Lower leg skin (tissue), 3 donors: ENCODE measurements around the gene CAMSAP2.

Experiments
- POLR2A ChIP-seq, 2 donors: fragments of 450-650 bp; IDR thresholded peaks; one replicate each; pipeline ENCODE4 v1.6.1; 2016 to 2017; ENCODE audit warnings: antibody characterized with exemption in 2 of 2, mild to moderate bottlenecking in 1 of 2, moderate library complexity in 1 of 2
- TF ChIP-seq, protein P1 (sequence below), 3 donors: fragments of 450-650 bp; IDR thresholded peaks; one replicate each; pipeline ENCODE4 v1.5.1; 2016; ENCODE audit warnings: antibody characterized with exemption in 3 of 3, mild to moderate bottlenecking in 3 of 3, moderate library complexity in 2 of 3

DNA sequence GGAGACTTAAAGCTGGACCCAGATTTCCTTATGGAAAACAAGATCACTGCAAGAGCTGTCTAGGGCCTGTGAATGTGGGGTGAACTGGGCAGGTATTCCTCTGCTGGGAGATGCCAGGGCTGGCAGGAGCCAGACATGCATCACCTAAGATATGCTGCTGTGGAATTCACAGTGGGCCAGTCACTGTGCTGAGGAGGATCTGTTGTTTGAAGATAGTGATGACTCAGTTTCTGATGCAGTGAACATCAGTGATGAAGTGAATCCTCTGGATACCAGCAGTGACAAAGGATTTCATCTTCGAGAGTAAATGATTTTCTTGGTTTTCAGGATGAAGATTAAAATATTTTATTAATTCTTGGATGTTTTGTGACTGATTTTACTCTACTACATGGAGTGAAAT, 29.9 kb upstream of the CAMSAP2 start:
- TF ChIP-seq, protein P1, sequence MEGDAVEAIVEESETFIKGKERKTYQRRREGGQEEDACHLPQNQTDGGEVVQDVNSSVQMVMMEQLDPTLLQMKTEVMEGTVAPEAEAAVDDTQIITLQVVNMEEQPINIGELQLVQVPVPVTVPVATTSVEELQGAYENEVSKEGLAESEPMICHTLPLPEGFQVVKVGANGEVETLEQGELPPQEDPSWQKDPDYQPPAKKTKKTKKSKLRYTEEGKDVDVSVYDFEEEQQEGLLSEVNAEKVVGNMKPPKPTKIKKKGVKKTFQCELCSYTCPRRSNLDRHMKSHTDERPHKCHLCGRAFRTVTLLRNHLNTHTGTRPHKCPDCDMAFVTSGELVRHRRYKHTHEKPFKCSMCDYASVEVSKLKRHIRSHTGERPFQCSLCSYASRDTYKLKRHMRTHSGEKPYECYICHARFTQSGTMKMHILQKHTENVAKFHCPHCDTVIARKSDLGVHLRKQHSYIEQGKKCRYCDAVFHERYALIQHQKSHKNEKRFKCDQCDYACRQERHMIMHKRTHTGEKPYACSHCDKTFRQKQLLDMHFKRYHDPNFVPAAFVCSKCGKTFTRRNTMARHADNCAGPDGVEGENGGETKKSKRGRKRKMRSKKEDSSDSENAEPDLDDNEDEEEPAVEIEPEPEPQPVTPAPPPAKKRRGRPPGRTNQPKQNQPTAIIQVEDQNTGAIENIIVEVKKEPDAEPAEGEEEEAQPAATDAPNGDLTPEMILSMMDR (IDR thresholded peaks at IDR 0.05) = no peak
- TF ChIP-seq POLR2A (IDR thresholded peaks at IDR 0.05) = no peak
